ENCODE measurements around the gene QRICH2.
A peak's percentile ranks its signal among the peaks of the same experiment; 100 is the strongest.
"Not testable (repeated sequence)": the region's sequence is repeated elsewhere in the genome, so short reads cannot be mapped to it uniquely, and the experiment has no call there.

QRICH2 gene

DNA sequence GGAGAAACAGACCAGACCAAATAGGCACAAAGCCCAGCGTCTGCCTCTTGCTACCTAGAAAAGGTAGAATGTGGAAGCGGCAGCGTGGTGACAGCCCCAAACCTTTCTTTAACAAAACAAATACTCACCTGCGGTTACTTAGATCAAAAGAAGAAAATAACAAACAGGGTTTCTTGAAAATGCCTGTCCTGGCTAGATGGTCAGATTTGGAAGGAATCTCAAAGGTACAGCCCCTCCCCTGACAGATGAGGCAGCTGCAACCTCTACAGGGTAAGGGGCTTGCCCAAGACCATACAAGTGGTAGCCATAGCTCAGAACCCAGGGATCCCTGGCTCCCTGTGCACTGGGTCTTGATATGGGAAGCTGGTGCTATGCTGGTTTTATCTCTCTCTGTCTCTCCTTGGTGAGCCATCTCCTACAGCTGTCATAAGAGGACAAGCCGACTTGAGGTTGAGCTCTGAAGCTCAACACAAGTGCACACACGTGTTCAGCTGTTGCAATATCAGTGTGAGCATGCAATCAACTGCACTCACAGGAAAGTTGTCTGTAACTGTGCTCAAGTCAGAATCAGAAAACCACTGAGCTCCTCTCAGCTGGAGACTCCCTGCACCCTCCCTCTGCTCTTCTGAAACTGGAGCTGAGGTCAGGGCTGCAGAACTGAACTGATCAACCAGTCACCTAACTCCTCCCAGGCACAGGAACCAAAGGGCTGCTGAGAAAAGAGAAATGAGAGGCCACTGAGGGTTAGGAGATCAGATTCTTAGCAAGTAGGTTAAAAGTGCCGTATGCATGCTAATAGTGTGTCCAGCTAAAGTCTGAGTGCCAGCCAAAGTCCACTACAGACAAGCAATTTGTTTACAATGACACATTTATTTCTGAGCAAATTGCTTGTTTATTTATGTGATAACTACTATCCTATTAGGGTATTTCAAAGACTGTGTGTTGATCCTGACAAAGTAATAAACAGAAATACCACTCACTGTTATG lies 61.7 kb downstream of the QRICH2 start:
- no peak for DNase-seq

- not testable (repeated sequence) for DNase-seq
Measured at GRCh38 chr17:76244721-76245120, 63.4 kb downstream of the QRICH2 start.

DNA sequence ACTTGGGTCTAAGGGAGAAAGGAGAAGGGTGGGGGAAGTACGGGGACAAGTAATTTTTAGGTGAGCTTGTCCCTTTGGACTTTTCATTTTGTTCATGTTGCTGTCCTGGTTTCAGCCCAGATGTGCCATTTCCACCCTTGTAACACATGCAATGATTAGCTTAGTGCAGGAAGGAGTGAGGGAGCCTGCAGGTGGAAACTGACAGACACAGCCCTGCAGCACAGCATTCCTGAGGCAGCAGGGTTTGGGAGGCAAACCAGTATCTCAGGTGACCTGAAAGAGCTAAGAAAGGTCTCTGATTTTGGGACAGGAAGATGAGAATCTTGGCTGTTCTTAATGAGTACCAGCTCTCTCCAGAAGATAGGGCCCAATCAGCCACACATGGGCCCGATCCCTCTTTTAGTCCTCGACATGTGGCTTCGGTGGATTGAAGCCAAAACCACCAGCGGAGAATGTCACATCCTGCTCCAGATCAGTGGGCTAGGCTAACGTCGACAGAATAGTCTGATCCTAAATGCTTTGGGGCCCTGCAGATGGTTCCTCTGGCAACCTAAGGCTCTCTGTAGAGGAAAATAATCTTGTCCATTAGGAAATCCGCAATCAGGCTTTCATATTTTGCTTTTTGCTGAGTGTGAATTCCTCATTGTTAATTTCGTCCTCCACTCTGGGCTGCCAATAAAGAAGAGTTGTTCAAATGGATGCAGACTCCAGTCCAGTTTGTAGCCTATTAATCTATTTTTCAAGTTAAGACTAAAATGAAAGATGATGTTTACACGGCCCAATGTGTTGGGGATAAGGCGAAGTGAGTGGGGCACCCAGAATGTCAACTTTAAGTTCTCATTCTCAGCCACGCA lies 64.0 kb downstream of the QRICH2 start:
- DNase-seq, result no peak

DNA sequence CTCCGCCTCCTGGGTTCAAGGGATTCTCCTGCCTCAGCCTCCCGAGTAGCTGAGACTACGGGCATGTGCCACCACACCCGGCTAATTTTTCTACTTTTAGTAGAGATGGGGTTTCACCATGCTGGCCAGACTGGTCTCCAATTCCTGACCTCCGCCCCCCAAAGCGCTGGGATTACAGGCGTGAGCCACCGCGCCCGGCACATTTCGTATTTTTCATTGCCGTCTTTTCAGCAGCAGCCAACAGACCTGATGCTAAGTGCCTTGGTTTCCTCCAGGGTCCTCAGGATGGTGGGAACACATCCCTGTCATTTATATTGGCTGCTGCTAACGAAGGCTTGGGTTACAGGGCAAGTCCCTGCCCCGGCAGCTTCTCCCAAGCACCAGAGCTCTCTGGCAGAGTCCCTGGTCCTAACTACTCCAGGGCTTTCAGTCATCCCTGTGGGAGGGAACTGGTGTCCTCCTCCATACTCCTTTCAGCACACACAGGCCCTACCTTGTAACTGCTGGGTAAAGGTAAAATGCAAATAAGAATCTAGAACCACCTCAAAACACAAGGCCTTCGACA lies 66.3 kb downstream of the QRICH2 start:
- DNase-seq, result no peak

GRCh38 chr17:76241204-76241538 lies 66.9 kb downstream of the QRICH2 start:
- DNase-seq, result no peak

GRCh38 chr17:76240461-76241203 lies 67.4 kb downstream of the QRICH2 start, which contains the start of gene RNF157:
Gene RNF157, minus strand, starts transcription at chr17:76240493. Its CDS starts 253 bp downstream, at chr17:76240240.
- peak; percentile 54 for DNase-seq

- no peak for DNase-seq
Measured at GRCh38 chr17:76239538-76240274, 68.4 kb downstream of the QRICH2 start.

DNA sequence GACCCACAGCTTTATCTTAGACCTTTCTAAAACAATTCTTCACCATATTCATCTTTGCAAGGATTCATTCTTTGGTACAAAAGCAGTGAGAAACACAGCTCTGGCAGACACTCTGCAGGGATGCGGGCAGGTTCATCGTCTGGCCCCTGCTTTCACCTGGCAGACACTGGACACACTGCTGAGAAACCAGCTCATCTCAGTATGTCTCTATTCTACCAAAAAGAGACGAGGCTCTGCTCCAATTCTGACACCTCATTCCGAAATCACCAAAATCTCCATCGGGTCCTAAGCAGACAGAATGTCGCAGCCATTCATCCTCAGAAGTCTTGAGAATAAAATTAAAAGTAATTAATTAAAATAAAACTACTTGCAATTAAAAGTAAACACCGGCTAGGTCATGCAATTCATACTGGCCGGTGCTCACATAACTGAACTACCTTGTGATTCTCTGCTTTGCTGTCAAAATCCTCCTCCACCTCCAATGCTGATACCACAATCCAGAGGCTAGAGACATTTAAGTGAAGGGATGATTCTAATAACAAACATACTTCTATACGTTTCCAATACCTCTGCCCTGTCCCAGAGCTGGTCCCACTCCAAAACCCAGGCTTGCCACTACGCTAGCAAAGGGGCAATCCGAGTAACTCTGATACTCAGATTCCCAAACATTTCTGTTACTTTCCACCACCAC lies 69.1 kb downstream of the QRICH2 start:
- no peak for DNase-seq

GRCh38 chr17:76237859-76238313 lies 70.2 kb downstream of the QRICH2 start:
- no peak for DNase-seq

- no peak for DNase-seq
Measured at GRCh38 chr17:76236603-76237002, 71.5 kb downstream of the QRICH2 start.

GRCh38 chr17:76235883-76236282 lies 72.2 kb downstream of the QRICH2 start:
- no peak for DNase-seq

- DNase-seq, result no peak
Measured at GRCh38 chr17:76234354-76234679, 73.8 kb downstream of the QRICH2 start.

DNA sequence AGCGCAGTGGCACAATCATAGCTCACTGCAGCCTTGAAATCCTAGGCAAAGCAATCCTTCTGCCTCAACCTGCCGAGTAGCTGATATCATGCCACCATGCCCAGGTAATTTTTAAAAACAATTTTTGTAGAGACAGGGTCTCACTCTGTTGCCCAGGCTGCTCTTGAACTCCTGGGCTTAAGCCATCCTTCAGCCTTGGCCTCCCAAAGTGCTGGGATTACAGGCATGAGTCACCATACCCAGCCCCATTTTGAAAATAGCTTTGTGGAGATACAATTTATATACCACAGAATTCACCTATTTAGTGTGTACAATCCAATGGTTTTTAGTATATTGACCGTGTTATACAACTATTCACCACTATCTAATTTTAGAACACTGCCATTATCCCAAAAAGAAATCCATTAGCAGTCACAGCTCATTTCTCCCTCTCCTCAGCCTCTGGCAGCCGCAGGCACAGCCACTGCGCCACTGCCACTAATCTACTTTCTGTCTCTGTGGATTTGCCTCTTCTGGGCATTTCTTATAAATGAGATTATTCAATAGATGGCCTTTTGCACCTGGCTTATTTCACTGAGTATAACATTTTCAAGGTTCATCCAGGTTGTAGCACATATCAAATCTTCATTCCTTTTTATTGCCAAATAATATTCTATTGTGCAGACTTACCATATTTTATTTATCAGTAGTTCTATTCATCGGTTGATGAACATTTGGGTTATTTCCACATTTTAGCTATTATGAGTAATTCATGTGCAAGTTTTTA lies 74.3 kb downstream of the QRICH2 start:
- no peak for DNase-seq

DNA sequence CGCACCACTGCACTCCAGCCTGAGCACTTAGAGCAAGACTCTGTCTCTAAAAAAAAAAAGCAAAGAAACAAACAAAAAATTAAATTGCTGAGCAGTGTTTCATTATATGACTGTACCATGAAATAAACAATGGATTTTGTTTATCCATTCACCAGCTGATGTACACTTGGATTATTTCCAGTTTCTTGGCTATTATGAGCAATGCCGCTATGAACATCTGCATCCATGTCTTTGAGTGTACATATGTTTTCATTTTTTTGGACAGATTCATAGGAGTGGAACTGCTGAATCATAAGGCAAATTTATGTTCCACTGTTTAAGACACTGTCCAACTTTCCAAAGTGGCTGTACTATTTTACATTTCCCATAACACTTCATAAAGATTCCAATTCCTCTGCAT lies 75.7 kb downstream of the QRICH2 start:
- no peak for DNase-seq

GRCh38 chr17:76226749-76227148 lies 81.3 kb downstream of the QRICH2 start:
- not testable (repeated sequence) for DNase-seq

- not testable (repeated sequence) for DNase-seq
Measured at GRCh38 chr17:76225373-76226086, 82.5 kb downstream of the QRICH2 start.
